HL-60/S4 treated with retinoic acid at 250 ng/mL for 4 days and 3 days (cell line): Measurements from ENCODE around the gene FAM120AOS.

Source experiments
- in situ Hi-C: fragments of 300-500 bp; cut with MboI; formaldehyde crosslinking; loops from 2 replicates; pipeline ENCODE4 v1.7.0; 2022; ENCODE audit warnings: low sequenced_read_pairs

Gene FAM120AOS

DNA sequence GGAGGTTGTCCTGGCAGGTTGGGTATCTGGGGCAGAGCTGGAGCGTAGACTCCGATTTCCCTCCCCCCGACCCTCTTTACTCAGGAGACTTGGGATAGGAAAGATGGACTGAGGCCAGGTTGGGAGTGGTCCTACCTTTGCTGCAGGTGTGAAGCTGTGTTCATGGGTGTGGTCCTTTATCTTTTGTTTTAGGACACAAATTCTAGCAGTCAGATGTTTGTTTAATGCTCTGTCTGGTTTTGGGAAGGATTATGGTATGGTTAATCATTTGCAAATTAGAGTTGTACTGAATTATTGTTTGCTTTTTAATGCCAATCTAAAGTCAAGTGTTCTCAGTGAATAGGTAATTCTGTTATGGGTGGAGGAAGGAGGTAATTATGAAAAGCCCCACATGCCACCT, 14.1 kb upstream of the FAM120AOS start:
- in situ Hi-C loops: no loop called here

DNA sequence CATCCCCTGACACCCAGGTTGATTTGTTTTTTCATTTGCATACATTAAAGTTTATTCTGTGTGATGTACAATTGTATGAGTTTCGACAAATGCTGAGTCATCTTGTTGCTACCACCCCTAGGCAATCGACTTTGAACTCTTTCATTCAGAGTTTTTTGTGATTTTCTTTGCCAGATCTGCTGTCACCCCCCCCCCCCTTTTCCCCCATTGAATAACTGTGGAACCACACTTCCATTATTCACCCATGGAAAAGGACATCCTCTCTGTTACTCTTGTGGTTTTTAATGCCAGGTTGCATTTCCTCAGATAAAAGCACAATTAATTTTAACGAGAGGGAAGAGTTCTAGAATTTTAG, 13.7 kb upstream of the FAM120AOS start:
- in situ Hi-C loops: no loop called here

DNA sequence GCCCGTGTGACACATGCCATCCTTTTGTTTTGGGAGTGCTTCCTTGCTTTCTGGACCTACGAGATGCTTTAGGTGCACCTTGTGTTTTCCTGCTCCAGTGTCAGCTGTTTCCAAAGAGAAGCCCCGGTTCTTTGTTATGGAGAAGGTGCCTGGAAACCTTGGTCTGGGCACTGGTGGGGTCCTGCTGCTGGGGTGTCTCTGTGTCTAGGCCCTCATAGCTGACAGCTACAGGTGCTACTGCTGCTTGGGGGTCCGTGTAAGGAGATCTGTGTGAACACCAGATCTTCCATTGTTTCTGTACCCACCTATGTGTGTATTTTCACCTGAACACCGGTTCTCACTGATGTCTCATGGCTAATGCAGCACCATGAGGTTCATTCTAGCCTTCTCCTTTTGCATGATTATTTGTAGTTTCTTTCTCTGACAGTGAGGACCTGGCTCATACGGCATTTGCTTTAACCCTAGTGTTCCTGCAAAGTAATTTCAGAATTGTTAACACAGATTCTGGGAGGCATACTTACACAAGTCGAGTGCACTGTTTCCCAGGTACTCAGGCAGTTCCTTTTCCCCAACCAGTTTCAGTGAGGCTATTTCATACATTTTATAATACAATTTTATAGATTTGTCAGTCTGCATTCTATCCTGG, 13.2 kb upstream of the FAM120AOS start:
- in situ Hi-C loops: no loop called here

DNA sequence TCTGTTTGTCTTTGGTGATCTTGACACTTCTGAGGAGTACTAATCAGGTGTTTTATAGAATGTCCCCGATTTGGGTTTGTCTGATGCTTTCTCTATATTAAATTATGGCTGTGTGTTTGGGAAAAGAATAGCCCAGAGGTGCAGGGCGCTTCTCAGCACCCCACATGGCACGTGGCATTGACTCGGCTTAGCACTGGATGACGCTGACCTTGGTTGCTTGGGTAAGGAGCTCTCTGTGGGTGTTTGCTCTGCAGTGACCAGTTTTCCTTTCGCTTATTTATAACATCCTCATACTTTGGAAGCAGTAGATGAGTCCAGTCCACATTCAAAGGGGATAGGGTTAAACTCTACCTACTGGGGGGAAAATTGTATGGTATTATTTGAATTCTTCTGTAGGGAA, 12.5 kb upstream of the FAM120AOS start:
- in situ Hi-C loops: no loop called here

DNA sequence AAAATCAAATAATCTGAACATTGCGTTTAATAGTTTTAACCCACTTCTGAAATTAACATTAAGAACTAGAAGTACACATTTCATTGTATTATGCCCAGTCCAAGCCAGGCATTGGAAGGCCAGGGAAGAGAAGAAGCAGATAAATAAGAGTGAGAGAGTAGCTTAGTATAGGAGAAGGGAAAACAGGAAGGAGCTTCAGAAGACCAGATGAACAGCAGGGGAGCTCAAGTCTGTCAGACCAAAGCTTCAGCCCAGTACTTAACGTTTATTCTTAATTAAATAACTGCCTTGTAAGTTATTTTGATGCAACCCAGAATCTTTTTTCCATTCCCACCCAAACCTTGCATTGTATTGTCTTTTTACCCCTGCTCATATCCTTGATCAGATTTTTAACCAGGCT, 11.5 kb upstream of the FAM120AOS start:
- in situ Hi-C loops: no loop called here

DNA sequence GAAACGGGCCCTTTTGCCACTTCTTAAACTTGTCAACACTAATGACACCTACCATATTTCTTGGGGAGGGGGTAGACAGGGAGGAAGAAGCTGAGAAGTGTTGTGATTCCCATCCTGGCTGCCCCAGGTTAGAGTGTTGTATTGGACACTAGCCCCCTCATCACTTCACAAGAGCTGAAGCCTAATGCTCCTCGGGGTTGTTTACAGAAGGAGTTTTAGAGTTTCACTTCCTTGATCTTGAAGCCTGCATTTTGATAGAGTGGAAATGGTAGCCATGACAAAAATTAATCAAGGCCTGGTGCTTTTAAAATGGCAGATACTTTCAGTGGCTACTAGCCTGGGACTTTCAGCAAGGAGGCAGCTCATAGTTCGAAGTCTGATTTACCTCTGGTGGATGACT, 11.0 kb upstream of the FAM120AOS start:
- in situ Hi-C loops: no loop called here

DNA sequence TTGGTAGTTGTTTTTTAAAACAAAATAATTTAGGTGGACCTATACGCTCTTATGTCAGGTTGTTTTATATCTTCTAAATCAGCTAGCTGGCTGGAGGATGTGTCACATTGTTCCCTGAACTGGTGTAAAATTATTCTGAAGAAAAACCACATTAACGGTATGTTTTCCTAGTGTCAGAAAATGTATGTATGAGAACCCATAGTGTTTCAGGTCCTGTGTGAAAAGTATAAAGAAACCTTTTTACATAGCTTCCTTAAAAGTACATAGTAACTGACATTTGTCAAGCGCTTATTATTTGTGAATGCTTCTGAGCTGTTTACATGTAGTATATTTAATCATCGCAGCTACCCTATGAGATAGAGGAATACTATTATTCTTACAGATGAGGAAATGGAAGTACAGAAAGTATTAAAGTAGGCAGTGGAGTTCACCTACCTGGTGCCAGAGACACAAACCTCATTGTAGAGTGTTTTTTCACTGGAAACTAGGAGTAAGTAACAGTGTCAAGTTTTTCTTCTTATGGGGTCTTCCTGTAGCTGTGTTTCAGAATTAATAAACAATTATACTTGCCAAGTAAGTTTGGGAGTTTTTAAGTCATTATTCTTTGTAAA, 10.4 kb upstream of the FAM120AOS start:
- in situ Hi-C loops: no loop called here

DNA sequence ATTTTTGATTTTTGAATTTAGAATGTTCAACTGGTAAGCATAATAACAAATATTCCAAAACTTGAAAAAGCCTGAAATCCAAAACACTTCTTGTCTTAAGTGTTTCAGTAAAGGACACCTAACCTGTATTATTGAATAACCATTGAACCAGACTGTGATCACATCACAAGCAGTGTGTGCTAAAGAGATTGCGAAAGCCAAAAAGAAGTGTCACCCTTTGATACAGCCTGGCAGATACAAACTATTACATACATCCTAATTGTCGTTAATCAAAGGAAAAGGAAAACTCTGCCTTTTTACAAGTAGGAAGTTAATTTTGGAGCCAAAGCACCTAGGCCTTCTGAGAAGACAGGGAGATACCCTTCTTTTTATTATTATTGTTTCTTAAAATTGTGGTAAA, 8.4 kb upstream of the FAM120AOS start:
- in situ Hi-C loops: no loop called here

DNA sequence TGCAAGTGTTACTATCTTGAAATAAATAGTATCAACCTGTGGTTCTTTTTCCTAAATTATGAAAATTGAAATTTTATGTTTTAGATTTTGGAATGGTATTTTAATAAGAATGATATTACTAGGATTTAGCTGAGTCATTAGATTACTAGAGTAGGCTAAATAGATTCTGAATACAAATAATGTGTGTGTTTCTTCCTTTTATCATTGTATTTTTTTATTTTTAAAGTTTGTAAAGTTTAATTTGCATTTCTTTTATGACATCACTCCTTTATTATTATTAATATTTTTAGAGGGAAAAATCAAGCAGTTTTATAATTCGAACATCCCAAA, 8.0 kb upstream of the FAM120AOS start:
- in situ Hi-C loops: no loop called here

DNA sequence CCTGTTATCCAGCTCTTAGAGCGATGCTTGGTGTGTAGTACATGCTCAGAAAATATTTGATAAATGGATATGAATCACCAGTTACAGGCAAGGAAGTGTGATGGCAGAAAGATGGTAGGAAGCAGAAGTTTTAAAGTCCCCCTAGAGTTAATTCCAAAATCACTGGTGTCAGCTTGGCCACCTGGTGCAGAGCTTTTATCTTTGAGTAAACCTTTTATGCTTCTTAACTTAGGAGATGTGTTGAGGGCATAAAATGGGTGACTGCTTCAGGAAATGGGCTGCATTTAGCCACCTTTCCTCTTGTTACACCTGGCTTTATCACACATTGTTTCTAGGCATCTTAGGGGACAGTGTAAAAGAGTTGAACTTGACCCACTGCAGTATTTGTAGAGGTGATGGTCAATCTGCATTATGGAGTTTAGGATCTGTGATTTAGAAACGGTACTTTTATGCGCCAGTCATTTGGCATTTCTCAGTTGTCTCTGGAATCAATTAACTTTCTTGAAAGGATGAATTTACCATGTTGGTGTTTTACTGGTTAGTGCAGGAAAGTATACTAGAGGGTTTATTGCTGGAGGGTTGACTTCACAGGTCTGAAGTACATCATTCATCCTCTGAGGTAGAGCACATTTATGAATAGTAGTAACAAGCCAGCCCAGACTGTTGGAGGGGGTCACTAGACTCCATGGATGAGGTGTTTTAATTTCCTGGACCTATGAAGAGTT, 7.5 kb upstream of the FAM120AOS start:
- in situ Hi-C loops: no loop called here

DNA sequence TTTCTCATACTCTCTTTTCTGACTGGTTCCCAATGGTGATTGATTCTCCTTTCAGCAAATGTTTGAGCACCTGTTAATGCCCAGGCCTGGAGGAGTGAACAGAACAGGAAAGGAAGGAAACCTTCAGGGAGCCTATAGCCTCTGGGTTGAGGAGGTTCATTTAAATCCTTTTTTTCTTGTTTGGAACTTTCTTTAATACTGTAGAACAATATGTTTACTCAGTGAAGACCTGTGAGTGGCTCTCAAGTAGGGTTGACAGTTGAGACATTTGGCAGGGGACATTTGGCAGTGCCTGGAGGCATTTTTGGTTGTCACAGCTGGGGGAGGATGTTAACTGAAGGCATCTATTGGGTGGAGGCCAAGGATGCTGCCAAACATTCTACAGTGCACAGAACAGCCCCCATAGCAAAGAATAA, 6.1 kb upstream of the FAM120AOS start:
- in situ Hi-C loops: no loop called here

DNA sequence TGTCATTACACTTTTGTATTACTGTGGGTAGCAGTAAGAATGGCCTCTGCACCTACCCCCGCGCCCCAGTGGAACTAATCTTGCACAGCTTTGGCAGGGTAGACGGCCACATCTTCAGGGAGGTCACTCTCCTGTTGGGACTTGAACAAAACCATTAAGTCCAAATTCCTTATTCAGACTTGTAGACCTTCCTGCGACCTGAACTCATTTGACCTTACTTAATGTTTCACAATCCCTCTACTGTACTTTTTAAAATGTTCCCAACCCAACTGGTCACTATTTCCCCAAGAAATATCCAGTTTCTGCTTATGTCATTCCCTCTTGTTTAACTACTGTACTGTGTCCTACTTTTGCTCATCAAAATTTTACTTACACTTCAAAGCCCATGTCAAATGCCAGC, 5.3 kb upstream of the FAM120AOS start:
- in situ Hi-C loops: no loop called here

DNA sequence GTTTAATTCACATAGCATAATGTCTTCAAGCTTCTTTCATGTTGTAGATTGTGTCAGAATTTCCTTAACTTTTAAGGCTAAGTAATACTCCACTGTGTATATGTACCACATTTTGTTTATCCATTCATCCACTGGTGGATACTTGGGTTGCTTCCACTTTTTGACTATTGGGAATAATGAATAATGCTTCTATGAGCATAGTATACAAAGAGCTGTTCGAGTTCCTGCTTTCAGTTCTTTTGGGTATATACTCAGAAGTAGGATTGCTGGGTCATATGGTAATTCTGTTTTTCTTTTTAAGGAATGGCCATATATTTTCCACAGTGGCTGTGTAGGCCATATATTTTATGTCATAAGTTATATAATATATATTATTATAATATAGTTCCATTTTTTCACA, 3.6 kb upstream of the FAM120AOS start:
- in situ Hi-C loops: no loop called here

DNA sequence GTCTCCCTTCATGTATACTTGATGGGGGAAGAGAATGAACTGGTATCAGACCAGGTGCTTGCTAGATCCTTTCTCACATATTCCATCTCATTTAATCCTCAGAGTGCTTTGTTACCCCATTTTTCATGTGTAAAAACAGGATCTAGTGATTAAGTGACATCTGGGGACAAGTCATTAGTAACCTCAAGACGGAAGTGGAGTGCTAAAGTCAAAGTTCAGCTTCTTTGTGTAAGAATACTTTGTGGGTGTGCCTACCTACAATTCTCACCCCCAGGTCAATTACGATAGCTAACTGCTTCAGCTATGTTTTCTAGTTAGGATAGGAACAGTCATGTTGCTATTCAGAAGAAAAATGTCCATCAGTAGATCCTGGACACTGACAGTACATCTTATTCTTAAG, 3.1 kb upstream of the FAM120AOS start:
- in situ Hi-C loops: no loop called here

DNA sequence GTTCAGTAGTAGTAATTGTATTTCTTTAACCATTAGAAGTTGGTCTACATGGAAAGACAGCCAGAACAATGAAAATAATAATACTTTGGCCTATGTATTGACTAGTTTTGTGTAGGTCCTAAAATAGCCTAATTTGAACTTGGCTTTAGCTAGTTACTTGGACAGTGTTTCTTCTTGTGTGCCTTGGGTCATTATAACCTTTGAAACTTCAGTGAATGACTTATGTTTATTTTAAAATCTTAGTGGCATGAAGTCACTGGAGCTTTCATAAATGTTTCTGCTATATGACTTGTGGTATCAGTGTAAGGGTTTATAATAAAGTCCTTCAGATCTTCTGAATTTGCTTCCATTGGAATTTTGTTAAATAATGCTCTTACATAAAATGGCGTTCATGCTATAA, 2.6 kb upstream of the FAM120AOS start:
- in situ Hi-C loops: no loop called here

DNA sequence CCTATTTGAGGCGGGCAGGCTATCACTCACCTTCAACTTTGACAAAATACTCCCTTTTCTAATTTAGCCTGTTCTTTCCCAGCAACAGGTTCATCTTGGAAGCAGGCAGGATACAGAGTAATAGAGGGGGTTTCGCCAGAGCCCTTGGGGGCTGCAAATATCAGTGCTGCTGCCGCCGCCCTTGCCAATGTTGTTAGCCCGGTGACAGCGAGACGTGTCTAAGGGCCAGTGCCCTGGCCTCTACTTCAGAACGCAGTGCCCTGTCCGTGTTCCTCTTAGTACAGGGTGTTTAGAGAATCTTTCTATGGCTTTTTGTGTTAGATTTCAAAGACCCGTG, 703 bp downstream of the FAM120AOS start:
- in situ Hi-C loops: no loop called here

DNA sequence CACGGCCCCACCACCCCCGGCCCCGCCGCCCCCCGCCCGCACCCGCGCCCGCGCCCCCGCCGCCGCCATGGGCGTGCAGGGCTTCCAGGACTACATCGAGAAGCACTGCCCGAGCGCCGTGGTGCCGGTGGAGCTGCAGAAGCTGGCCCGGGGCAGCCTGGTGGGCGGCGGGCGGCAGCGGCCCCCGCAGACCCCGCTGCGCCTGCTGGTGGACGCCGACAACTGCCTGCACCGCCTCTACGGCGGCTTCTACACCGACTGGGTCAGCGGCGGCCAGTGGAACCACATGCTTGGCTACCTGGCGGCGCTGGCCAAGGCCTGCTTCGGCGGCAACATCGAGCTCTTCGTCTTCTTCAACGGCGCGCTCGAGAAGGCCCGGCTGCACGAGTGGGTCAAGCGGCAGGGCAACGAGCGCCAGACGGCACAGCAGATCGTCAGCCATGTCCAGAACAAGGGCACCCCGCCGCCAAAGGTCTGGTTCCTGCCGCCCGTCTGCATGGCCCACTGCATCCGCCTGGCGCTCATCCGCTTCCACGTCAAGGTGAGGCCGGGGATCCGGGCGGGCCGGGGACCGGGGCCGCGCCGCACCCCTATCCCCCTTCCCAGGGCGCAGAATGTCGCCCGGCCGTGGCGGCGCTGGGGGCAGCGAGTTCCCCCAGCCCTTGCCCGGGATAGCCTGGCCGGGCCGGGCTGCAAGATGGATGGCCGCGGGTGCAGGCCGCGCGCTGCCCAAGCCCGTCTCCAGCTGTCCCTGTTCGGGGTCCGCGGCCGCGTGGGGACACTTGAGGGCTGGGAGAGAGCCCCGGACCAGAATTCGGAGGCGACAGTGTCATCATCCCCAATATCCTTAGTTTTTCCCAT, 1.3 kb downstream of the FAM120AOS start:
- in situ Hi-C loops: no loop called here

DNA sequence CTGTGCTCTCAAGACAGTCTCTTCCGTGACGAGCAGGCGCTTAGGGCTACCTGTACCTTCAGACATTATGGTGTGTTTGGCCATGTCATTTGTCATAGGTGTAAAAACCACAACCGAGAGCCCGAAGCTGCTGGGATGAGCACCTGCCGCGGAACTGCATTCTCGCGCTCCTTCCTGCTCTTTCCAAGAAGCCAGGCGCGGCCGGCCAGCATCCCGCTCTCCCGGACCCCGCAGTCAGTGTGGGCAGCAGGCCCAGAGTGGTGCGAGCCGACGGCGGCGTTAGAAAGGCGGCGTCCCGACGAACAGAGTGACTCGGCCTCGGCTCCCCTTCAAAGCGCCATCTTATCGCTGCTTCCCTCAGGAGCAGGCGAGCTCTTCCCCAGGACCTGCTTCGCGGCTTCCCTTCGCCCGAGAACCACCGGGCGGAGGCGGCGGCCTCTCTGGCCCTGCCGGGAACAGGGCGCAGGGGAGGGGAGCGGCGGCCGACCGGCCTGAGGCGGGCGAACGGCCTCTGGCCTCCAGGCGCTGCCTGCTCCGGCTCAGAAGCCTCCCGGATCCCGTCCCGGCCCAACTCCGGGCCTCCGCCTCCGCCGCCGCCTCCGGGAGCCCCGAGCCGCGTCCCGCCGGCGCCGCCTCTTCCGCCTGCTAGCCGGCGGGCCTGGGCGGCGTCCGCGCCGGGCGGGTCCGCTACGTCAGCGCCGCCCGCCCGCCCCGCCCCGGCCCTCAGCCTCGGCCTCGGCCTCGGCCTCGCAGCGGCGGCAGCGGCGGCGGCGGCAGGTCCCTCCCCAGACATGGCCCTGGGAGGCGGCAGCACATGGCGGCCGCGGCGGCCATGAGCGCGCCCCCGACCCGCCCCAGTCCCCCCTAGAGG, 2.2 kb downstream of the FAM120AOS start, which contains the start of gene FAM120A:
TSS of gene FAM120A (plus strand) at position 741 of the 871 bp plus-strand sequence. CDS start 231 bp downstream, outside the sequence.
- in situ Hi-C loops: no loop called here

DNA sequence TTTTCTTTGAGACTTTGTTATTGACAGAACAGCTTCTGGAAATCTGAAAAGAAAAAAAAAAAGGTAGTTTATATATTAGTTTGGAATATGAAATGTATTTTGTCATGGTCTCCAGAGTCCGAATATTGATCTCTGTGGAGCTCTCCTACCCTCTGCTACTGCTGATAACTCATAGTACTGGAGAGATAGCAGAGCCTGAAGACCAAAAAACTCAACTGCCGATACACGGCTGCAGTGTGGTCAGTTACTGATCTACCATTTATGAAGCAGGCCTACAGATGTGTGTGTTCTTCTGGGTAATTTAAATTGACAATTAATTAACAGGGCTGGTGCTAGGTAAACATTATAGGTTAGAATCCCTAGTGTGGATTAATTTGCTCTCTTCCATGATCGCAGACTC, 5.7 kb downstream of the FAM120AOS start:
- in situ Hi-C loops: no loop called here

DNA sequence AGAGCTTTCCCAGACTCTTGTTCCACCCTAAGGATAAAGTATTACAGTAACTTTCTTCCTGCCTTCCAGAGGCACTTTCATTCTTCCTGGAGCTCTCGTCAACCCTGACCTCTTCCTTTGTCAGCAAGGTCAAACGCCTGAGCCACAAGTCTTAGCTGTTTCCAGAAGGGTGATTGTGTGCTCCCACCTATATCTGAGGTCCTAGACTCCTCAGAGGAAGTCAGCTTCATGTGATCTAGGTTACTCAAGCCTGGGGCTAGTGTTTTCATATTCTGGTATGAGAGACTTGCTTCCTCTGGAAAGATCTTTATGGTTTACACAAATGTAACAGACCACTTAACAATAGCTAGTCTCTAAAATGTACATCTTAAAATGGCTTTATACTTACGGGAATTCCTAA, 7.3 kb downstream of the FAM120AOS start:
- in situ Hi-C loops: no loop called here
